ENCODE data around the gene FRMD4A. TPM values are rescaled to one million over a fixed set of nuclear protein-coding genes. Genes with fewer than 3 reads are reported as not detected.

Gene FRMD4A
- total and polyA plus RNA-seq, 2 experiments from 2014 or later: 5.4 to 10.3 TPM

GRCh38 chr10:13771992-13772391, 558.7 kb downstream of the FRMD4A start:
- WGBS (ENCODE audit: low lambda C conversion rate, missing lambda C conversion rate): 96% methylated on average over 4 of the region's 4 CpGs
- Histone ChIP-seq H3K9me3 (ENCODE audit: low read depth) (no peaks in the 10 kb centered on the region), H3K9me2 (replicated peaks; ENCODE audit: insufficient read depth) (no peaks in the 10 kb centered on the region), H3K4me1 (ENCODE audit: insufficient read depth) (no peaks in the 10 kb centered on the region), H3K4me3 (no peak overlapping the region), H3K79me2 (no peaks in the 10 kb centered on the region), H3K36me3 (replicated peaks; ENCODE audit: insufficient read depth, low read depth) (no peaks in the 10 kb centered on the region), H2AFZ (no peak overlapping the region), H4K20me1 (ENCODE audit: insufficient read depth, poor library complexity, severe bottlenecking) (no peaks in the 10 kb centered on the region), H3K4me2 (no peak overlapping the region), H3K27me3 (no peaks in the 10 kb centered on the region), H3K27ac (no peak overlapping the region)
- TF ChIP-seq CTCF (IDR thresholded peaks at IDR 0.05; ENCODE audit: poor library complexity) (no peak), EZH2phosphoT487 (IDR thresholded peaks at IDR 0.05; ENCODE audit: low read depth, severe bottlenecking, unreplicated experiment) (no peak), EZH2 (IDR thresholded peaks at IDR 0.05; ENCODE audit: borderline replicate concordance) (no peak)
- DNase-seq (ENCODE audit: low spot score): no peak

- no peak overlapping the region for H3K4me2 ChIP-seq
- no peaks in the 10 kb centered on the region for H3K9me3 ChIP-seq (ENCODE audit: low read depth)
- WGBS (ENCODE audit: low lambda C conversion rate, missing lambda C conversion rate): 99% methylated on average over 4 of the region's 4 CpGs
- TF ChIP-seq CTCF (IDR thresholded peaks at IDR 0.05; ENCODE audit: poor library complexity): no peak
- no peak for TF ChIP-seq EZH2phosphoT487 (IDR thresholded peaks at IDR 0.05; ENCODE audit: low read depth, severe bottlenecking, unreplicated experiment)
- no peak for TF ChIP-seq EZH2 (IDR thresholded peaks at IDR 0.05; ENCODE audit: borderline replicate concordance)
- H3K4me3 ChIP-seq: no peak overlapping the region
- H3K36me3 ChIP-seq (replicated peaks; ENCODE audit: insufficient read depth, low read depth): no peaks in the 10 kb centered on the region
- H3K79me2 ChIP-seq: no peaks in the 10 kb centered on the region
- H3K4me1 ChIP-seq (ENCODE audit: insufficient read depth): no peaks in the 10 kb centered on the region
- H2AFZ ChIP-seq: no peak overlapping the region
- no peaks in the 10 kb centered on the region for H4K20me1 ChIP-seq (ENCODE audit: insufficient read depth, poor library complexity, severe bottlenecking)
- DNase-seq (ENCODE audit: low spot score): no peak
- H3K27me3 ChIP-seq: no peaks in the 10 kb centered on the region
- H3K9me2 ChIP-seq (replicated peaks; ENCODE audit: insufficient read depth): no peaks in the 10 kb centered on the region
- H3K27ac ChIP-seq: no peak overlapping the region
Observed at GRCh38 chr10:13770760-13771493, 559.8 kb downstream of the FRMD4A start.

GRCh38 chr10:13769946-13770345, 560.8 kb downstream of the FRMD4A start:
- no peaks in the 10 kb centered on the region for H3K27me3 ChIP-seq
- TF ChIP-seq EZH2 (IDR thresholded peaks at IDR 0.05; ENCODE audit: borderline replicate concordance) (no peak), EZH2phosphoT487 (IDR thresholded peaks at IDR 0.05; ENCODE audit: low read depth, severe bottlenecking, unreplicated experiment) (no peak), CTCF (IDR thresholded peaks at IDR 0.05; ENCODE audit: poor library complexity) (no peak)
- no peak for DNase-seq (ENCODE audit: low spot score)
- no peak overlapping the region for H2AFZ ChIP-seq
- H3K79me2 ChIP-seq: no peaks in the 10 kb centered on the region
- no peak overlapping the region for H3K27ac ChIP-seq
- no peaks in the 10 kb centered on the region for H3K4me1 ChIP-seq (ENCODE audit: insufficient read depth)
- no peaks in the 10 kb centered on the region for H3K9me3 ChIP-seq (ENCODE audit: low read depth)
- 90% methylated on average over 10 of the region's 10 CpGs for WGBS (ENCODE audit: low lambda C conversion rate, missing lambda C conversion rate)
- H4K20me1 ChIP-seq (ENCODE audit: insufficient read depth, poor library complexity, severe bottlenecking): no peaks in the 10 kb centered on the region
- H3K4me3 ChIP-seq: no peak overlapping the region
- no peak overlapping the region for H3K4me2 ChIP-seq
- no peaks in the 10 kb centered on the region for H3K9me2 ChIP-seq (replicated peaks; ENCODE audit: insufficient read depth)
- H3K36me3 ChIP-seq (replicated peaks; ENCODE audit: insufficient read depth, low read depth): no peaks in the 10 kb centered on the region

Measured in hepatocyte (in vitro differentiated cells).